Measurements from ENCODE around the gene IGFBP1.
A peak's percentile ranks its signal among the peaks of the same experiment; 100 is the strongest.
"Not testable (repeated sequence)": the region's sequence is repeated elsewhere in the genome, so short reads cannot be mapped to it uniquely, and the experiment has no call there.

IGFBP1 gene

GRCh38 chr7:45856888-45857287 is 31.4 kb upstream of the IGFBP1 start:
- H2BK120ac ChIP-seq (ENCODE audit: low read depth, low read length); H3K9ac ChIP-seq (ENCODE audit: low read length); H3K27ac ChIP-seq (ENCODE audit: low read length, poor library complexity, severe bottlenecking); H2BK12ac ChIP-seq (ENCODE audit: low read length in 2 of 2); H2AK5ac ChIP-seq (ENCODE audit: low read length, severe bottlenecking); H3K36me3 ChIP-seq (ENCODE audit: control insufficient read depth in 1 of 2, insufficient read depth in 2 of 2, low read depth in 1 of 2, low read length in 2 of 2); H2AFZ ChIP-seq (ENCODE audit: low read depth, low read length); H2BK5ac ChIP-seq (ENCODE audit: low read depth, low read length, poor library complexity, severe bottlenecking); H3K14ac ChIP-seq (ENCODE audit: low read length in 2 of 2); H3K18ac ChIP-seq (ENCODE audit: low read depth in 1 of 2, low read length in 2 of 2); H3K23ac ChIP-seq (ENCODE audit: low read length in 2 of 2); H3K4me2 ChIP-seq (ENCODE audit: low read length, poor library complexity, severe bottlenecking); H3K4me3 ChIP-seq (ENCODE audit: insufficient read depth in 1 of 2, low read depth in 1 of 2, low read length in 2 of 2); H2BK15ac ChIP-seq (ENCODE audit: low read depth, poor library complexity, severe bottlenecking); DNase-seq; H3K4ac ChIP-seq (ENCODE audit: low read depth in 1 of 2, low read length in 2 of 2); H3K79me1 ChIP-seq (replicated peaks; ENCODE audit: low read length, poor library complexity, severe bottlenecking); H3K9me3 ChIP-seq (ENCODE audit: control insufficient read depth, low read length); H4K91ac ChIP-seq (ENCODE audit: low read length); H3K4me1 ChIP-seq (ENCODE audit: control insufficient read depth, insufficient read depth, low read depth, low read length); H4K8ac ChIP-seq (ENCODE audit: low read length): not testable (repeated sequence)
- peaks cover 14 to 33% of the 10 kb centered on the region in 2 experiments for H3K27me3 ChIP-seq (ENCODE audit: control insufficient read depth in 1 of 2, insufficient read depth in 1 of 2, low read length in 2 of 2)
- WGBS, result 93% methylated on average over 2 of the region's 4 CpGs

GRCh38 chr7:45863715-45864114 is 24.6 kb upstream of the IGFBP1 start:
- Histone ChIP-seq H3K27me3 (ENCODE audit: control insufficient read depth in 1 of 2, insufficient read depth in 1 of 2, low read length in 2 of 2) (peaks cover 48 to 75% of the 10 kb centered on the region in 2 experiments), H3K4me1 (ENCODE audit: control insufficient read depth, insufficient read depth, low read depth, low read length) (no peaks in the 10 kb centered on the region), H4K8ac (ENCODE audit: low read length) (no peak overlapping the region), H2AFZ (ENCODE audit: low read depth, low read length) (no peak overlapping the region), H3K4ac (ENCODE audit: low read depth in 1 of 2, low read length in 2 of 2) (peak overlapping the region in 1 of 2 experiments; percentile 6), H2AK5ac (ENCODE audit: low read length, severe bottlenecking) (no peak overlapping the region), H2BK5ac (ENCODE audit: low read depth, low read length, poor library complexity, severe bottlenecking) (no peak overlapping the region), H3K18ac (ENCODE audit: low read depth in 1 of 2, low read length in 2 of 2) (peak overlapping the region in 1 of 2 experiments; percentile 43), H4K91ac (ENCODE audit: low read length) (no peak overlapping the region), H3K23ac (ENCODE audit: low read length in 2 of 2) (no peak overlapping the region), H3K27ac (ENCODE audit: low read length, poor library complexity, severe bottlenecking) (no peak overlapping the region), H3K14ac (ENCODE audit: low read length in 2 of 2) (no peak overlapping the region), H3K79me1 (replicated peaks; ENCODE audit: low read length, poor library complexity, severe bottlenecking) (no peaks in the 10 kb centered on the region), H2BK120ac (ENCODE audit: low read depth, low read length) (no peak overlapping the region), H2BK15ac (ENCODE audit: low read depth, poor library complexity, severe bottlenecking) (no peak overlapping the region), H3K9me3 (ENCODE audit: control insufficient read depth, low read length) (no peaks in the 10 kb centered on the region), H3K9ac (ENCODE audit: low read length) (no peak overlapping the region), H3K36me3 (ENCODE audit: control insufficient read depth in 1 of 2, insufficient read depth in 2 of 2, low read depth in 1 of 2, low read length in 2 of 2) (peaks cover 0 to 4% of the 10 kb centered on the region in 2 experiments), H3K4me2 (ENCODE audit: low read length, poor library complexity, severe bottlenecking) (no peak overlapping the region), H3K4me3 (ENCODE audit: insufficient read depth in 1 of 2, low read depth in 1 of 2, low read length in 2 of 2) (no peak overlapping the region), H2BK12ac (ENCODE audit: low read length in 2 of 2) (no peak overlapping the region)
- WGBS, result 69% methylated on average over 9 of the region's 9 CpGs
- DNase-seq, result no peak

- Histone ChIP-seq H3K27ac (ENCODE audit: low read length, poor library complexity, severe bottlenecking) (no peak overlapping the region), H3K4me1 (ENCODE audit: control insufficient read depth, insufficient read depth, low read depth, low read length) (no peaks in the 10 kb centered on the region)
- WGBS, result 86% methylated on average over 12 of the region's 13 CpGs
These were observed 22.5 kb upstream of the IGFBP1 start for GRCh38 chr7:45865594-45866410.

GRCh38 chr7:45867471-45867870 is 20.8 kb upstream of the IGFBP1 start:
- Histone ChIP-seq H4K8ac (ENCODE audit: low read length) (no peak overlapping the region), H3K27ac (ENCODE audit: low read length, poor library complexity, severe bottlenecking) (no peak overlapping the region), H3K18ac (ENCODE audit: low read depth in 1 of 2, low read length in 2 of 2) (no peak overlapping the region), H3K9ac (ENCODE audit: low read length) (no peak overlapping the region), H2AK5ac (ENCODE audit: low read length, severe bottlenecking) (no peak overlapping the region), H2AFZ (ENCODE audit: low read depth, low read length) (no peak overlapping the region), H2BK15ac (ENCODE audit: low read depth, poor library complexity, severe bottlenecking) (no peak overlapping the region), H3K23ac (ENCODE audit: low read length in 2 of 2) (no peak overlapping the region), H2BK5ac (ENCODE audit: low read depth, low read length, poor library complexity, severe bottlenecking) (no peak overlapping the region), H2BK12ac (ENCODE audit: low read length in 2 of 2) (no peak overlapping the region), H3K4ac (ENCODE audit: low read depth in 1 of 2, low read length in 2 of 2) (no peak overlapping the region), H3K9me3 (ENCODE audit: control insufficient read depth, low read length) (no peaks in the 10 kb centered on the region), H3K14ac (ENCODE audit: low read length in 2 of 2) (no peak overlapping the region), H3K79me1 (replicated peaks; ENCODE audit: low read length, poor library complexity, severe bottlenecking) (no peaks in the 10 kb centered on the region), H3K4me3 (ENCODE audit: insufficient read depth in 1 of 2, low read depth in 1 of 2, low read length in 2 of 2) (no peak overlapping the region), H3K36me3 (ENCODE audit: control insufficient read depth in 1 of 2, insufficient read depth in 2 of 2, low read depth in 1 of 2, low read length in 2 of 2) (peaks cover 0 to 4% of the 10 kb centered on the region in 2 experiments), H2BK120ac (ENCODE audit: low read depth, low read length) (no peak overlapping the region), H3K4me1 (ENCODE audit: control insufficient read depth, insufficient read depth, low read depth, low read length) (no peaks in the 10 kb centered on the region), H4K91ac (ENCODE audit: low read length) (no peak overlapping the region), H3K27me3 (ENCODE audit: control insufficient read depth in 1 of 2, insufficient read depth in 1 of 2, low read length in 2 of 2) (peaks cover 31 to 44% of the 10 kb centered on the region in 2 experiments), H3K4me2 (ENCODE audit: low read length, poor library complexity, severe bottlenecking) (no peak overlapping the region)
- WGBS, result 98% methylated on average over 2 of the region's 2 CpGs
- no peak for DNase-seq

More at GRCh38 chr7:45865594-45866410, 22.5 kb upstream of the IGFBP1 start:
- Histone ChIP-seq H2BK120ac (ENCODE audit: low read depth, low read length) (no peak overlapping the region), H3K4ac (ENCODE audit: low read depth in 1 of 2, low read length in 2 of 2) (no peak overlapping the region), H4K91ac (ENCODE audit: low read length) (no peak overlapping the region), H3K9me3 (ENCODE audit: control insufficient read depth, low read length) (no peaks in the 10 kb centered on the region), H3K4me3 (ENCODE audit: insufficient read depth in 1 of 2, low read depth in 1 of 2, low read length in 2 of 2) (no peak overlapping the region), H3K27me3 (ENCODE audit: control insufficient read depth in 1 of 2, insufficient read depth in 1 of 2, low read length in 2 of 2) (peaks cover 38 to 57% of the 10 kb centered on the region in 2 experiments), H3K14ac (ENCODE audit: low read length in 2 of 2) (peak overlapping the region in 1 of 2 experiments; percentile 86), H3K9ac (ENCODE audit: low read length) (no peak overlapping the region), H2BK12ac (ENCODE audit: low read length in 2 of 2) (no peak overlapping the region), H2BK15ac (ENCODE audit: low read depth, poor library complexity, severe bottlenecking) (no peak overlapping the region), H3K18ac (ENCODE audit: low read depth in 1 of 2, low read length in 2 of 2) (no peak overlapping the region), H2AFZ (ENCODE audit: low read depth, low read length) (no peak overlapping the region), H3K4me2 (ENCODE audit: low read length, poor library complexity, severe bottlenecking) (no peak overlapping the region), H3K23ac (ENCODE audit: low read length in 2 of 2) (no peak overlapping the region), H2BK5ac (ENCODE audit: low read depth, low read length, poor library complexity, severe bottlenecking) (no peak overlapping the region), H4K8ac (ENCODE audit: low read length) (no peak overlapping the region), H2AK5ac (ENCODE audit: low read length, severe bottlenecking) (no peak overlapping the region), H3K79me1 (replicated peaks; ENCODE audit: low read length, poor library complexity, severe bottlenecking) (no peaks in the 10 kb centered on the region), H3K36me3 (ENCODE audit: control insufficient read depth in 1 of 2, insufficient read depth in 2 of 2, low read depth in 1 of 2, low read length in 2 of 2) (peaks cover 0 to 4% of the 10 kb centered on the region in 2 experiments)
- peak; percentile 43 for DNase-seq
